Endothelial cell of umbilical vein (primary cell): ENCODE results near the gene GPR160. TPM values are rescaled to one million over a fixed set of nuclear protein-coding genes. Genes with fewer than 3 reads are reported as not detected.

ENCODE experiments used
- BruUV-seq: library from RNA; stranded (reverse); fragments of 400-500 nt; replicated peaks from 2 replicates; lab custom pipeline; 2021; lab: Mats Ljungman, UMichigan
- CTCF ChIA-PET: fragments of 300-600, 350-600 bp; sonication (Branson Sonifier 250); formaldehyde crosslinking; loops from one replicate; lab custom pipeline; 2021; ENCODE audit warnings: antibody characterized with exemption, inconsistent platforms; lab: Charles Lee
- POLR2A ChIA-PET: fragments of 300-600, 350-600 bp; sonication (Branson Sonifier 250); formaldehyde crosslinking; loops from one replicate; lab custom pipeline; 2021; ENCODE audit warnings: antibody characterized with exemption, inconsistent platforms; lab: Charles Lee
- DNase-seq: peaks from one replicate; pipeline ENCODE4 v3.0.0-alpha.2; 2011; ENCODE audit warnings: low read depth, low spot score
- FAIRE-seq: peaks from 2 replicates; lab custom pipeline; 2011; peaks lifted over from hg19 to GRCh38; lab: Jason Lieb, UNC
- H2AFZ ChIP-seq: 2 replicates; pipeline ENCODE4 v1.6.0; 2012; ENCODE audit warnings: low read depth, low read length, control low read depth, inconsistent platforms
- H3K27ac ChIP-seq: 2 replicates; pipeline ENCODE4 v1.5.1; 2011; ENCODE audit warnings: low read depth, mild to moderate bottlenecking, control low read depth, low read length, moderate library complexity; ENCODE audit not compliant: insufficient read depth
- H3K27me3 ChIP-seq, 2 experiments: 2 replicates each; pipeline versions ENCODE4 v1.6.0 to v1.6.1; 2011; ENCODE audit warnings: low read length in 2 of 2, mixed read lengths in 1 of 2; ENCODE audit not compliant: control insufficient read depth in 2 of 2, insufficient read depth in 2 of 2
- H3K36me3 ChIP-seq, 2 experiments: 2 replicates in 1 of 2; 3 replicates in 1 of 2; pipeline ENCODE4 v1.5.1; 2011; ENCODE audit warnings: low read length in 2 of 2, mild to moderate bottlenecking in 1 of 2, moderate library complexity in 1 of 2; ENCODE audit not compliant: control insufficient read depth in 2 of 2, insufficient read depth in 2 of 2; ENCODE audit errors: extremely low read depth in 1 of 2
- H3K4me1 ChIP-seq: 3 replicates; pipeline ENCODE4 v1.5.1; 2011; ENCODE audit warnings: mild to moderate bottlenecking, low read length; ENCODE audit not compliant: control insufficient read depth, insufficient read depth; ENCODE audit errors: extremely low read depth
- H3K4me2 ChIP-seq: 2 replicates; pipeline ENCODE4 v1.6.1; 2011; ENCODE audit warnings: low read length, control low read depth, mixed read lengths; ENCODE audit not compliant: insufficient read depth
- H3K4me3 ChIP-seq, 3 experiments: fragments of 200-600 bp in 1 of 3; sonication (generic), shearing (Covaris generic) in 1 of 3; replicated peaks in 1 of 3; 2 replicates each; pipeline ENCODE4 v1.5.1; 2011 to 2016; ENCODE audit warnings: control low read depth in 3 of 3, low read length in 3 of 3, mild to moderate bottlenecking in 2 of 3, inconsistent platforms in 1 of 3, low read depth in 1 of 3, moderate library complexity in 1 of 3; ENCODE audit not compliant: insufficient read depth in 1 of 3
- H3K79me2 ChIP-seq: 2 replicates; pipeline ENCODE4 v1.6.0; 2012; ENCODE audit warnings: low read length, inconsistent platforms; ENCODE audit not compliant: control insufficient read depth, insufficient read depth
- H3K9ac ChIP-seq: replicated peaks from 2 replicates; pipeline ENCODE3; 2011; ENCODE audit warnings: low read length, control low read depth; ENCODE audit not compliant: insufficient read depth; ENCODE audit errors: extremely low read depth
- H3K9me1 ChIP-seq: replicated peaks from 3 replicates; pipeline ENCODE4 v1.6.0; 2011; ENCODE audit warnings: mild to moderate bottlenecking, low read length; ENCODE audit not compliant: control insufficient read depth, insufficient read depth; ENCODE audit errors: extremely low read depth
- H3K9me3 ChIP-seq: replicated peaks from 2 replicates; pipeline ENCODE4 v1.5.1; 2012; ENCODE audit warnings: low read length, inconsistent platforms; ENCODE audit not compliant: control insufficient read depth, insufficient read depth
- H4K20me1 ChIP-seq: replicated peaks from 2 replicates; pipeline ENCODE3; 2011; ENCODE audit warnings: mild to moderate bottlenecking, low read length; ENCODE audit not compliant: control insufficient read depth, insufficient read depth; ENCODE audit errors: extremely low read depth
- CTCF ChIP-seq, 2 donors: IDR thresholded peaks; 1 replicate in 1 of 2; 2 replicates in 1 of 2; pipeline ENCODE4 v1.5.1; 2011; ENCODE audit warnings: low read length in 2 of 2, mild to moderate bottlenecking in 2 of 2, moderate library complexity in 2 of 2, control low read depth in 1 of 2, inconsistent platforms in 1 of 2, low read depth in 1 of 2; ENCODE audit not compliant: insufficient read depth in 1 of 2; ENCODE audit errors: extremely low read depth in 1 of 2
- EZH2 ChIP-seq: IDR thresholded peaks from 2 replicates; pipeline ENCODE4 v1.6.1; 2012; ENCODE audit warnings: borderline replicate concordance, low read depth, mild to moderate bottlenecking, moderate library complexity, low read length, inconsistent platforms; ENCODE audit not compliant: severe bottlenecking
- FOS ChIP-seq: IDR thresholded peaks from 2 replicates; pipeline ENCODE4 v1.6.1; 2011; ENCODE audit warnings: mild to moderate bottlenecking, low read length, moderate library complexity, borderline replicate concordance; ENCODE audit not compliant: insufficient read depth
- GATA2 ChIP-seq: IDR thresholded peaks from 2 replicates; pipeline ENCODE4 v1.7.0; 2011; ENCODE audit warnings: low read depth, mild to moderate bottlenecking, moderate library complexity, mixed read lengths, low read length; ENCODE audit not compliant: insufficient read length, insufficient read depth
- JUN ChIP-seq: IDR thresholded peaks from 2 replicates; pipeline ENCODE4 v1.6.1; 2011; ENCODE audit warnings: borderline replicate concordance, low read depth; ENCODE audit not compliant: insufficient read length, insufficient read depth
- MAX ChIP-seq: IDR thresholded peaks from 2 replicates; pipeline ENCODE4 v1.6.1; 2011; ENCODE audit not compliant: insufficient read depth, insufficient read length
- MYC ChIP-seq: IDR thresholded peaks from one replicate; pipeline ENCODE4 v1.6.1; 2011; ENCODE audit warnings: mild to moderate bottlenecking, low read depth, low read length
- POLR2A ChIP-seq: IDR thresholded peaks from 2 replicates; pipeline ENCODE4 v1.6.1; 2012; ENCODE audit warnings: low read depth, mild to moderate bottlenecking, control low read depth, low read length
- POLR2AphosphoS5 ChIP-seq: IDR thresholded peaks from 2 replicates; pipeline ENCODE4 v1.6.1; 2012; ENCODE audit warnings: low read depth, mild to moderate bottlenecking, control low read depth, low read length, moderate library complexity; ENCODE audit not compliant: insufficient read depth
- dilution Hi-C: fragments of 300-500 bp; cut with MboI; formaldehyde crosslinking; loops from one replicate; pipeline ENCODE4 v1.15.0; 2019; ENCODE audit warnings: low sequenced_read_pairs; ENCODE audit not compliant: extremely low pct_ligation_motif_present
- intact Hi-C: fragments of 100-400 bp; cut with micrococcal nuclease; formaldehyde crosslinking; loops from one replicate; pipeline ENCODE4 v1.10.0; 2022
- polyA plus RNA-seq, 4 experiments: library from polyadenylated mRNA; depleted of rRNA in 3 of 4; stranded (reverse) in 3 of 4; unstranded in 1 of 4; fragments of >200 nt; gene quantifications; 2 replicates each; pipeline versions ENCODE4 v1.2.1 to v1.2.3, GENCODE V29; 2011 to 2012; ENCODE audit warnings: missing spikeins in 1 of 4
- total RNA-seq: library from RNA; stranded (reverse); gene quantifications from 2 replicates; pipeline ENCODE4 v1.2.3, GENCODE V29; 2021

Gene GPR160
- total and polyA plus RNA-seq, 2 donors (not counting 3 experiments of a cell fraction or from before 2014, with no cell fraction given): 0.39 to 1.3 TPM

GRCh38 chr3:170063691-170064090 lies 25.9 kb downstream of the GPR160 start:
- H4K20me1 ChIP-seq: no peaks in the 10 kb centered on the region
- FAIRE-seq (no peak), DNase-seq (no peak)
- no peaks in the 10 kb centered on the region for H3K9me1 ChIP-seq
- CTCF ChIA-PET: interaction anchor here (1.1 kb wide), 1 partner anchor 10 kb away, joined by 4 read pairs; no protein-coding TSS in a partner anchor
- BruUV-seq: no TSS peak
- H3K36me3 ChIP-seq: no peaks in the 10 kb centered on the region
- H3K9ac ChIP-seq: no peak overlapping the region
- POLR2A ChIA-PET: no interaction called here
- TF ChIP-seq CTCF (IDR thresholded peaks at IDR 0.05; ENCODE audit: extremely low read depth in 1 of 2, insufficient read depth in 1 of 2, low read depth in 1 of 2, low read length in 2 of 2): no peak
- TF ChIP-seq EZH2: no peak
- TF ChIP-seq JUN: no peak
- TF ChIP-seq MAX: no peak
- no peak overlapping the region for H3K27ac ChIP-seq
- dilution Hi-C loops: no loop called here
- no peaks in the 10 kb centered on the region for H3K4me1 ChIP-seq
- no peaks in the 10 kb centered on the region for H3K79me2 ChIP-seq
- no peak overlapping the region for H3K4me3 ChIP-seq
- no peak overlapping the region for H2AFZ ChIP-seq
- intact Hi-C loops: no loop called here
- no peaks in the 10 kb centered on the region for H3K27me3 ChIP-seq
- H3K9me3 ChIP-seq: no peaks in the 10 kb centered on the region
- no peak overlapping the region for H3K4me2 ChIP-seq

- dilution Hi-C loops: no loop called here
- TF ChIP-seq MAX (no peak), GATA2 (no peak), POLR2AphosphoS5 (no peak), EZH2 (no peak), FOS (no peak), POLR2A (no peak), MYC (no peak), JUN (no peak), CTCF (IDR thresholded peaks at IDR 0.05; ENCODE audit: extremely low read depth in 1 of 2, insufficient read depth in 1 of 2, low read depth in 1 of 2, low read length in 2 of 2) (no peak)
- Histone ChIP-seq H3K36me3 (no peaks in the 10 kb centered on the region), H3K4me3 (no peak overlapping the region), H3K79me2 (no peaks in the 10 kb centered on the region), H4K20me1 (no peaks in the 10 kb centered on the region), H3K4me1 (no peaks in the 10 kb centered on the region), H3K9me1 (no peaks in the 10 kb centered on the region), H2AFZ (no peak overlapping the region), H3K9me3 (no peaks in the 10 kb centered on the region), H3K27me3 (no peaks in the 10 kb centered on the region), H3K27ac (no peak overlapping the region), H3K9ac (no peak overlapping the region), H3K4me2 (no peak overlapping the region)
- FAIRE-seq (no peak), DNase-seq (no peak)
- intact Hi-C loops: no loop called here
- ChIA-PET CTCF (interaction anchor here (1.1 kb wide), 1 partner anchor 10 kb away, joined by 4 read pairs; no protein-coding TSS in a partner anchor), POLR2A (no interaction called here)
- no TSS peak for BruUV-seq
Measured at GRCh38 chr3:170064108-170064507, 26.3 kb downstream of the GPR160 start.
